AG20443 (cell line): ENCODE results near the gene REEP6.
"Not testable (repeated sequence)": the region's sequence is repeated elsewhere in the genome, so short reads cannot be mapped to it uniquely, and the experiment has no call there.

Source experiments
- DNase-seq: peaks from one replicate; pipeline ENCODE4 v3.0.0; 2012; ENCODE audit warnings: low spot score, mixed read lengths

Gene REEP6

DNA sequence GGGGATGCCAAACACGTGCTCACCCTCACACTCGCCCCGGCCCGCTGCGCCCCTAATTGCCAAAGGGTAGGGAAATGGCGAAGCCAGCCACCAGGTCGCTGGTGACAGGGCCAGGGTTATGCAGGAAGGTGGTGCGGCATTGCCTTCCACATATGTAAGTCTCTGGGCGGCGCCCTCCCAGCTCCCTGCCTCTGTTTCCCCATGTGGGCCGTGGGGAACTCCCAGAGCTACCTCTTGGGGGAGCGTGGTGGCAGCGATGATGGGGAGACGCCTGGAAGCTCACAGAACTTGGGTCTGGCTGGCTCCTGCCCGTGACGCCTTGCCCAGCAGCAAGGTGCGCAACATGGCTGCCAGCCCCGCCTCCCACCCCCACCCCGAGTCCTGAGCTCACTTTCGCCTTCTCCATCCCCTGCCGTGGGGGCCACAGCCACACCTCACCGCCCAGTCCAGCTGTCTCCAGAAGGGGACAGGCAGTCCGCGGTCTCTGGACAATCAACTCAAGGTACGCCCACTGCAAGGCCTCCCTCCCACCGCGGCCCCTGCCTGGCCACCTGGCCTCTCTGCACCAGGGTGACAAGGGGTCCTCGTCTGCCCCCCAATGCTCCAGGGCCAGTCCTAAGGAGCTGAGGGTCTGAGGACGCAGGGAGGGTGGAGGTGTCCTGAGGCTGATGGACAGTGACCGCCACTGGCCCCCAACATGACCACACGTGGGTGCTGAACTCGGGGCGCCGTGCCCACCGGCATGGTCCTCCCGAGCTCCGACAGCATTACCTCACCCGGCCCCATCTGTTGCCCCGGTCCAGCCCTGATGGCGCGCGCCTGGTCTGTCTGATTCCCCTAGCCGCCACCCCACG is 18.5 kb upstream of the REEP6 start:
- no peak for DNase-seq

DNA sequence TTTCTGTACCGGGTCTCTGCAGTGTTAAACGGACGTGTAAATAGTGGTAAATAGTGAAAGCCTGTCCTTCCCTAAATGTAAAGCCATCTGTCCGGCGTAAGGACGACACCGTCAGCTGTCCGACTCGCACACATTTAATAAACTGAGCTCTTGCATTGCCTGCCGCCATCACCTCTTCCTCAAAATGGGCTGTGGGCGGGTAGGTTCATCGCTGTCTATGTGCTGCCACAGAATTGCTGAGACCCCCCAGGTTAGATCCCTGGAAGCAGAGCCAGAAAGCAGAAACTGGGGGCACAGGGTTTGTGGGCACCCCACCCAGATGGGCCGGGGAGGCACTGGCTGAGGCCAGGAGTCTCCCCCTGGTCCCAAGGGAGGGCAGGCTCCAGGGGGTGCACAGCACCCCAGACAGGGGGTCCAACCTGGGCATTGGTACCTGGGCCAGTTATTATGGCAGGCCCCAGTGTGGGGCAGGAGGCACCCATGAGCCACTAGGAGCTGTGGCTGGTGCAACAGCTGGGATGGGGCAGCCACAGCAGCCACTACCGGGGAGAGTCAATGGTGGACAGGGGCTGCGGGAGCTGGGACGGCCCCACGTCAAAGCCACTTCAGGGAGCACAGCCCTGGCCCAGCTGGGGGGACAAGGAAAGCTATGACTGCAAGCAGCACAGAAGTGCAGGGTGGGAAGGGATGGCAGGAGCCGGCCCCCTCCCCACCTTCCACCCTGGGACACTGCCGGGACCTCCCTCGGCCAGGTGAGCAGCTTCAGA is 17.7 kb upstream of the REEP6 start:
- no peak for DNase-seq

DNA sequence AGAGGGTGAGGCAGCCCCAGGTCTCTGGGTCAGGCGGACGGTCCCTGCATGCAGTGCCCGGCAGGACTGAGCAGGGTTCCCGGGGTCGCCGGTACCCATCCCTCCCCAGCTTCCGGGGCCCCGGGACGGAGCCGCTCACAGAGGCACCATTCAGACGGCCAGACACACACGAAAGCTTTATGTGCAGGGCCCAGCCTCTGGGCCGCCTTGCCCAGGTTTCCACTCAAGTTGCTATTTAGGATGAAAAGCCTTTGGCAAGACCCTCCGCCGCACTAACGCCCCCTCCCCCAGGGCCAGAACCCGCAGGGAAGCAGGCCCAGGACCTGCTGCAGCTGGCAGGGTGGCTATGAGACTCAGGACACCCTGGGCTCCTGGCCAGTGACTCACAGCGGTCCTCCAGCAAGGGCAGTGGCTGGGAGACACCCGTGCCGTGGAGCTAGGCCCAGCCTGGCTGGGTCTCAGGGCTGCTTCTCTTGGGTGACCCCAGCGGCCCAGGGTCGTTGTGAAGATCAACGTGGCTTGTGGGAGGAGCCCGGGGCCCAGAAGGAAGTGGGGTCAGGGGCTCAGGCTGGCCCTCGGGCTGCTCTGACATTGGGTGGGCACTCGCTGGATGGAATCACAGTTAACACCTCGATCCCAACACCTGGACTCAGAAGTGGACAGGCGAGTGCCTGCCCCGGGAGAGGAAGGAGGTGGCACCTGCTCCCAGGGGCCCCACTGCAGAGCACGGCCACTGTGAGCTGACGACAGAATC is 16.8 kb upstream of the REEP6 start:
- DNase-seq: peak; percentile 35

DNA sequence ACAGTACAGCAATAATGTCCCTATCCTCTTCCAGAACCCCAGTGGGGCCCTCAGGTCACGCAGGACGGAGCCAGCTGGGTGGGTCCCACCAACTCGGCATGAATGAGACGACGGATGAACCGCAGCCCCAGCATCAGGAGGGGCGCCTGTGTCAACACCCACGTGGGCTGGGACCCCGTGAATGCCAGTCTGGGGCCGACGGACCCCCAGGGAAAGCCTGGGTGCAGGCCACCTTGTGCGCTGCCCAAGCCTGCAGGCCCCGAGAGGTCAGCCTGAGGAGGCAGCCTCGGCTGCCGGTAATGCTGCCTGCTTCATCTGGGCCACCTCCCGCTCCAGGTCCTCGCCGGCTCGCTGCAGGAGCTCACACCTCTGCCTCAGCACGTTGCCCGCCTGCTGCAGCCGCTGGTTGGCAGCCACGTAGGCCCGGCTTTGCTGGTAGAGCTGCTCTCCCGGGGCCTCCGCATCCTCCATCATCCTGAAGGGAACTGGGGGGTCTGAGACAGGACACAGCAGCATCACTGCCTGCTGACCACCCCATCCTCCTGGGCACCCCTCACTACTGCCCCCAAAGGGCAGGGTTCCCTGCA is 16.1 kb upstream of the REEP6 start:
- DNase-seq: no peak

DNA sequence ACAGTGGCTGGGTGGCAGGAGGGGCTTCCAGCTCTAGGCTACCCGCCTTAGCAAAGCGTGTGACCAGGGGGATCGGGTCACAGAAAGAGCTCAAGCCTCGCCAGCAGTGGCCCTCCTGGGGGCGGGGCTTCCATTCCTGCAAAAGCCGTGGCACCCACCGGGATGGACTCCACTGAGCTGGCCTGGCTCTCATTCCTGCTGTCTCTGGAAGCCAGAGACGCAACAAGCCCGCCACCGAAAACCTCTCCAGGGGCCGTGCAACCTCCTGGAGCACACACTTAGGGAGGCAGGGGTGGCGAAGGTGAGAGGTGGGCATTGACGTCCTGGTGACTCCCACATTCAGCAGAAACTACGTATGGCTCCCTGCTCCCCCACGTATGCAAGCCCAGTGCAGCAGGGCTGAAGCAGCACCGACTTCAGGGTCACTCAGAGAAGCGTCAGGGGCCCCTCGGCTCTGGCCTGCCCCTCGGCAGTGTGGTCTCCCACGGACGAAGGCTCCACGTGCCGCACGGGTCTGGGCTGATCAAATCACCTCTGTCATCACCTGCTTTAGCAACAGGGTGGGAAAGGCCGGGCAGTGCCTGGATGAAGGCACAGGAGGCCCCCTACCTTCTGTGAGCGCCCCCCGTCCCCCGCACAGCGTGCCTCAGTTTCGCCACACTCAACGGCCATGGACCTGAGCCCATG is 15.1 kb upstream of the REEP6 start:
- no peak for DNase-seq

DNA sequence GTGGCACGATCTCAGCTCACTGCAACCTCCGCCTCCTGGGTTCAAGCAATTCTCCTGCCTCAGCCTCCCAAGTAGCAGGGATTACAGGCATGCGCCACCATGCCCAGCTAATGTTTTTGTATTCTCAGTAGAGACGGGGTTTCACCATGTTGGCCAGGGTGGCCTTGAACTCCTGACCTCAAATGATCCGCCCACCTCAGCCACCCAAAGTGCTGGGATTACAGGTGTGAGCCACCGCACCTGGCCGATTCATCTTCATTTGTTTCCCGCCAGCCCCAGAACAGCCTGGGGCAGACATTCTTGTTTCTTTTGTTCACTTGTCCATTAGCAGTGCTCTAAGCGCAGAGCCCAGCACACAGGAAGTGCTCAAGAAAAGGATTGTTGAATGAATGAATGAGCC is 13.9 kb upstream of the REEP6 start:
- not testable (repeated sequence) for DNase-seq

DNA sequence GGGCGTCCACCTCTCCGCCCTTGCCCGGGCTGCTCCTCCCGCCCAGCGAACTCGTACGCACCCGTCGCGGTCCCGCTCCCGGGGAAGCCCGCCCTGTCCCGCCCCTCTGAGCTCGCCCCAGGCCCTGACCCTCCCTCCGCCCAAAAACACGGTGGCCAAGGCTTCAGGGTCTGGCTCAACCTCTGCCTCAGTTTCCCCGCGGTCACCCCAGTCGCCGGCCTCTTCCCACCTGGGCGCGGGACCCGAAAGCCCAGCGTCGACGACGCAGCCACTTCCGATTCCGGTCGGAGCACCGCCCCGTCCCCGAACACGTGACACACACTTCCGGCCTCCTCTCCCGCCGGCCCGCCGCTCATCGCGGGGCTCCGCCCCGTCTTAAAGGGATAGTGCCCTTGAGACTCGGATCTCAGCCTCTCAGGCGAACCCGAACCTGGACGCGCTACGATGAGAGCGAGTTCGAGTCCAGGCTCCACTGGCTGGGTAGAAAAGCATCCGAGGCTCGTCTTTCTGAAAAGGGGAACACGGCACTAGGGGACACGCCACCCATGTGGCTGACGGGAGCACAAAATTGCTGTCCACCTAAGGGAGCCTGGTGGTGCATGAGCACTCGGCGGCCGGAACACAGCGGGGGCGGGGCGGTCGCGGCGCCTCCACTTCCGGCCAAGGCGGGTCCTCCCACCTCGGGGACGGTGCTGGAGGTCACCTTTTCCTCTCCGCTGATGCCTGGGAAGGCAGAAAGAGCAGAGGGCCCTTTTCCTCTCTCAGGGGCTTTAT is 11.9 kb upstream of the REEP6 start, which contains the start of gene C19orf25:
Gene C19orf25 (minus strand): TSS at position 282 of the 774 bp plus-strand sequence. CDS start 312 bp downstream, outside the sequence.
- peak; percentile 97 for DNase-seq

DNA sequence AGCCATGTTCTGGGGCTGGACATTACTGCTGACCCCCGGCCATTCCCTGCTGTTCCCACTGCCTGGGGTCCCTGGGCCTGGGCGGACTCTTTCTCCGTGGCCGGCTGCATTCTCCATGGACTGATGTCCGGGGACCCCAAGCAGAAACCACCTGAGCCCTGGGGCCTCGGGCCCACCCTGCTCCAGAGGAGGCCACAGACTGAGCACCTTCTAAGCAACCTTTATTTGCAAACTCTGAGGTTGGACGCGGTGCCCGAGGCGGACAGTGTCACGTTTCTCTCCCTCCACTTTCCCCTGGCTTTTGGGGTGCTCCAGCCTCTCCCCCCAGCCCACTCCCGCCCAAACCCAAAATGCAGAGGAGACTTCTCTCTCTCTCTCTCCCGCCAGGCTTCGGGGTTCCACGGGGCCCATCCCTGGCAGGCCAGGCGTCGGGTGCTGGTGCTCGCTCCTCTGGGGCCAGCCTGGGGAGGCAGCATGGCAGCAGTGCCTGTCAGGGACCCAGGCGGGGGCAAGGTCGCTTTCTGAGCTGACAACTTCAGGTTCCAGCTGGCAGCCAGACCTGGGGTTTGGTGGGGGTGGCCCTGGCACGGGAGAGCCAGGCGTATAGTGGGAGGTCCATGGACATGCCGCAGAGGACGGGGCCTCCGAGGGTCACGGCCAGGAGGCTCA is 9.6 kb upstream of the REEP6 start:
- DNase-seq: no peak

DNA sequence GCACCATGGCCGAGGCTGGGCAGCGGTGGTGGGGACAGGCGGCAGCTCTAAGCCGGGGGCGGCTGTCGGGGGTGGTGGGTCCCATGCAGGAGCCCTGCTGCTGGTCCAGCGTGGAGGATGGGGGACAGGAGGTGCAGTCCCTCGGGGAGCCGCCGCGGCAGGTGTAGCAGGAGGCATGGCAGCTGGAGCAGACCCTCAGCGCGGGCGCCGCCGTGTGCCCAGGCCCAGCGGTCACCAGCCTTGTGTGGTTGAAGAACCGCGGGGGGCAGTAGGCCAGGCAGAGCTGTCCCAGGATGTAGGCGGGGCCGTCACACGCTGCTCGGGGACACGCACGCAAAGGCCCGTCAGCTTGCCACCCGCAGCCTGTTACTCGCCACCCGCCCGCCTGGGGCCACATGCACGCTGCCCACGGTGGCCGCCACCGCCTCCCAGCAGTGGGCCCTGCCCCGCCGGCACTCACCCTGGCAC is 9.1 kb upstream of the REEP6 start:
- no peak for DNase-seq

DNA sequence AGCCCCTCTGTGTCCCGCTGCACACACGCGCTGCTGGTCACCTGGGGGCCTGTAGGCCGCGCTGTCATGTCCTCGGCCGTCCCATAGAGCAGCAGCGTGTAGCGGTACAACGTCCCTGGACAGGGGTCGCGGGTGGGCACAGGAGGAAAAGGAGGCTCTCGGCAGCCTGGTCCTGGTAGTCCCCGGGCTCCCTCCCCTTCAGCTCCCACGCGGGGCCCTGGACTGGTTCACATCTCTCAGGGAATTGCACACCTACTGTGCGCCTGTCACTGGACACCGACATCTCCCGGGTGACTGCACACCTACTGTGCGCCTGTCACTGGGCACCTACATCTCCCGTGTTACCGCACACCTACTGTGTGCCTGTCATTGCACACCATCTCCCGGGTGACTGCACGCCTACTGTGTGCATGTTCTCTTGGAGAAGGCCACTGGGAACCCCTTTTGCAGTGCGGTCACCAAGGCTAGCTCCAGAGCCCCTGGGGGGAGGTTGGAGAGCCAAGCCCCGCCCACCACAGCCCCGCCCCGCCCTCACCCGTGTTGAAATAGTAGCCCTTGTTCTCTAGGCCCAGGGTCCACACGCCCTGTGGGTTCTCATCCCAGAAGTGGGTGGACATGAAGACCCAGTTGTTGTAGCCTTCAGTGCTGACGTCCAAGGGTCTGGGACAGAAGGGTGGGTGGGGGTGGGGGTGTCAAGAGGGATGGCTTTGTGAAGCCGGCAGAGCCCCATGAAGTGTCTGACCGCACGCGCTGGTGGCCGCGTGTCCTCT is 8.4 kb upstream of the REEP6 start:
- no peak for DNase-seq

DNA sequence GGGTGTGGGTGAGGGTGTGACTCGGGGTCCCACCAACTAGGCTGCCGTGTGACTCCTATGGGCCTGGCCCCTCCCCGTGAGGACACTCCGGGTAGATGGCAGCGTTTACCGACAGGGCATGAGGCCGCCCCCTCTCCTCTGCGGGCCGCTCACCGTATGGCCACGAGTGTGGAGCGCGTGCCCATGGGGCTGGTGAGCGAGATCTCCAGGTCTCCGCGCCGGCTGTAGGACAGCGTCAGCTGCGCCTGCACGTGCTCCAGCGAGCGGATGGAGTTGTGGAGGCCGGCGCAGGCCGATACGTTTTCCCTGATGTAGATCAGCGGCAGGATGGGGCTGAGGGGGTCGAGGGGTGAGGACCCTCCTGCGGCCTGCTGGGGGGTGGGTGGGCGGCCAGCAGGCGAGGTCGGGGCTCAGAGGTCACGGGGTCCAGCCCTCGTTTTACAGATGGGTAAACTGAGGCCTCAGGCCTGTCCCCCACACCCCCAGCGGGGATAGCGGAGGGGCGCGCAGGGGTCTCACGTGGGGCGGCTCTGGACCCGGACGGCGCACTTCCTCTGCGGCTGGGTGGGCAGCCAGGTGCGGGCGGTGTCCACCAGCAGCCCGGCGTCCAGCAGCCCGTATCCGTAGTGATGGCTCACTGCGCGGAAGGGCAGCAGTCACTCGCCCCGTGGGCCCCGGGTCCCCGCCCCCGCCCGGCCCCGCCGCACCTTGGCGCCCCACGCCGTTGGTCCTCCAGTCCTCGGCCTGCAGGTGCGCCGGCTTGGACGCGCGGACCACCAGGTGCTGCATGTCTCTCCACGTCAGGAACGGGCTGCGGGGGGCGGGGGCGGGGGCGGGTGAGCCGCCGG is 7.6 kb upstream of the REEP6 start:
- DNase-seq: no peak

DNA sequence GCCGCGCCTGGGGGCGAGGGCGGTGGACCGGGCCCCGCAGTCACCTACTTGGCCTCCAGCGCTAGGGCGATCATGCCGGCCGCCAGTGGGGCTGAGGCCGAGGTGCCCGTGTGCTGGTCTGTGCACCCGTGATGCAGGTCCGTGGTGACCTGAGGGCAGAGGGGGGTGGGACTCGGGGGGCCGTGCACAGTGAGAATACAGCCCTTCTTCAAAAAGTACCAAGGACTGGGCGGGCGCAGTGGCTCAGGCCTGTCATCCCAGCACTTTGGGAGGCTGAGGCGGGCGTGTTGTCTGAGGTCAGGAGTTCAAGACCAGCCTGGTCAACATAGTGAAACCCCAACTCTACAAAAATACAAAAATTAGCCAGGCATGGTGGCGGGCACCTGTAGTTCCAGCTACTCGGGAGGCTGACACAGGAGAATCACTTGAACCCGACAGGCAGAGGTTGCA is 7.0 kb upstream of the REEP6 start:
- DNase-seq: no peak

DNA sequence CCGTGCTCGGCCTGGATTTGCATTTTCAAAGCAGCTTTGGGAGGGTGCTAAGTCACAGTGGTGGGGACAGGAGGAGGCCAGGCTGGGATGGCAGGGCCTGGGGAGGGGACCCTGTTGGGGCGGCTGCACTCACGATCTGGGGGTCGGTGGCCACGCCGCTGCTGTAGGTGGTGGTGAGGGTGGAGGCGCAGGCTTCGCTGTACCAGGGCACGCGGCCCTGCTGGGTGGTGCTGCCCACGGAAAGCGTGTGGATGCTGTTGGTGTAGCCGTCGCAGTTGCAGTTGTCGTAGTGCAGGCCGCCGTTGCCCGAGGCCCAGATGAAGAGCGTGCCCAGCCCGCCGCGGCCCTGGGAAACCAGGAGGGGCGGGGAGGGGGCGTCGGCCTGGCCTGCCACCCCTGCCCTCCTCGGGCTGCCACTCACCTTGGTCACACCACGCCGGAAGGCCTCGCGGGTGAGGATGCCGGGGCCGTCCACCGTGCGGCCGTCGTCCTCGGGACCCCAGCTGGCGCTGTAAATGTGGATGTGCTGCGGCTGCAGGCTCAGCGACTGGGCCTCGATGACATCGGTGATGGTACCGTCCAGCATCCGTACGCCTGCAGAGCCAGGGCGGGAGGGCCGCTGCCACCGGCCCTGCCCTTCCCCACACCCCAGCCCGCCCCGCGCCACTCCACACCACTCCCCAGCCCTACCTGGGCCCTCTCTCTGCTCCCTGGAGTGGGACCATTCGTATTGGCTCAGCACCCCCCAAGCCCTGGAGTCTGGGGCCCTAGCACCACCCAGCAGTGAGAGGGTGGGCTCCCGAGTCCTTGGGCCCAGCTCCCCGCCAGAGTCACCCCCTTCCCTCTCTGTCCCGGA is 4.0 kb upstream of the REEP6 start:
- no peak for DNase-seq

DNA sequence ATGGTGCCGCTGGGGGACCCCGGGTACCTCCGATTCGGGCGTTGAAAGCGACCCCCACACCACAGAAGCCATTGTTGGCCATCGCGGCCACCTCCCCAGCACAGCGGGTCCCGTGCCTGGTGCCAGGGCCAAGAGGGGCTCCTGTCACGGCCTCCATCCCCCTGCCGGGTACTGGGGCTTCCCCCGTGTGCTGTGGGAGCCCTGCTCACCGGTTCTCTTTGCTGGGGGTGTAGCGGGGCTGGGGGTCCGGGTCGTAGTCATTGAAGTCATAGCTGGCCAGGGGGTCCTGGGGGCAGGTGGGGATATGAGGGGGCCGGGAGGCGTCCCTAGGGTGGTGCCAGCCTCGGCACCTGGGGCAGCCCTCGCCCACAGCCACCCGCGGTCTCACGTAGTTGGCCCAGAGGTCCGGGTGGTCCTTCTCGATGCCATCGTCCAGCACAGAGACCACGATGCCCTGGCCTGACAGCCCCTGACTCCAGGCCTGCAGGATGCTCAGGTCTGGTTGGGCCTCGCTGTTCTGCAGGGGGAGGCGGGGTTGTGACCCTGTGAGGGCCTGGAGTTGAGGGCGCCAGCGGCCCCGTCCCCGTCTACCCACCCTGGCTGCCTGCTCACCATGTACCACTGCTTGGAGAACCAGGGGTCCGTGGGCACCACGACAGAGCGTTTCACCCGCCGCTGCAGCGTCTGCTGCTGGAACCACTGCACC is 3.3 kb upstream of the REEP6 start:
- DNase-seq: no peak

DNA sequence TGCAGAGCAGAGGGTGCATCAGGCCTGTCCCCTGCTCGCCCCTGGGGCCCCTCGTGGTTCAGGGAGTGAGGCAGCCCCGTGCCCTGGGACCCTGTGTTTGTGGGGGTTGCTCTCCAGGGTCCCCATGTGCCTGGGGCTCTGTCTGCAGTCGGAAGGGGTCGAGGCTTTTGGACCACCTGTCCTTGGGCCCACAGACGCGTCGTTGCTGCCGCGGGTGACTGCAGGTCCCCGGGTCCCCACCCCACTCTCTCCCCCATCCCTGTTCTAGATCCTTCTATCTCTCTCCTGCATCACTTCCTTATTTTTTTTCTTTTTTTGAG is 2.7 kb upstream of the REEP6 start:
- DNase-seq: no peak

DNA sequence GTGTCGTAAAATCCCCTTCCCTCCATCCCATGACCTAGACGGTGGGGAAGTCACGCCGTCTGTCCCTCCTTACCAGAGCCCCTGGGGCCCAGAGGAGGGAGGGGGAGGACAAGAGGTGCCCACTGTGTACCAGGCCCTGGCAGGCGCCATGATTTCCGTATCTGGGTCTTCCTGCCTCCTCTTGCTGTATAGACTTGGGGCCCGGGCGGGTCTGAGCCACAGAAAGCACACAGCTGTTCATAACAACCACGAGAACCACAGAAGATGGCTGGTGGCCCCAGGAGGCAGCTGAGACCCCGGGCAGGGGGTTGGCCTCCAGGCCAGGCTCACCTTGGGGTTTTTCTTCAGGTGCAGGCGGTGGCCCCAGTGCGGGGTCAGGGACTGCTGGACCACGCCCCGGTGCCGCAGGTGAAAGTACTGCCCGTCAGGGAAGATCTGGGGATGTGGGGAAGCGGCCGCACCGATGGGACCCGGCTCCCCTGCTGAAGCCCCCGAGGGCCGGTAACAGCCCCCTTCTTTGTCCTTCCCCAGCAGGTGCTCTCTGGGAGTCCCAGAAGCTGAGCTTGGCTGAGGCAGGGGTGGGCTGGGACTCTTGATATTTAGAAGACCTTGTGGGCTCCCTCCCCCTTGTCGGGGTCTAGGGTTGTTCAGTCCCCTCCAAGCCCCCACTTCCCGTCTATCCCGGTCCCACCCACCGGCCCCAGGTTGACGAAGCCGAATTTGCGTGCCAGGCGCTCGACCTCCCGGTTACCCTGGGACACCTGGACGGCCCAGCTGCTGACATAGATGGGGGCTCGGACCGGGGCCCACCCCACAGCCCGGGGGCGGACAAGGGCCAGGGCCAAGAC is 1.3 kb upstream of the REEP6 start:
- no peak for DNase-seq
